ENCODE measurements around the gene BAD. TPM values are rescaled to one million over a fixed set of nuclear protein-coding genes. Genes with fewer than 3 reads are reported as not detected.

BAD gene
- total and polyA plus RNA-seq, 10 of the 15 experiments (the other 5 are each of a cell fraction or from before 2014, with no cell fraction given): 1.5 to 67.2 (median 39.6) TPM

DNA sequence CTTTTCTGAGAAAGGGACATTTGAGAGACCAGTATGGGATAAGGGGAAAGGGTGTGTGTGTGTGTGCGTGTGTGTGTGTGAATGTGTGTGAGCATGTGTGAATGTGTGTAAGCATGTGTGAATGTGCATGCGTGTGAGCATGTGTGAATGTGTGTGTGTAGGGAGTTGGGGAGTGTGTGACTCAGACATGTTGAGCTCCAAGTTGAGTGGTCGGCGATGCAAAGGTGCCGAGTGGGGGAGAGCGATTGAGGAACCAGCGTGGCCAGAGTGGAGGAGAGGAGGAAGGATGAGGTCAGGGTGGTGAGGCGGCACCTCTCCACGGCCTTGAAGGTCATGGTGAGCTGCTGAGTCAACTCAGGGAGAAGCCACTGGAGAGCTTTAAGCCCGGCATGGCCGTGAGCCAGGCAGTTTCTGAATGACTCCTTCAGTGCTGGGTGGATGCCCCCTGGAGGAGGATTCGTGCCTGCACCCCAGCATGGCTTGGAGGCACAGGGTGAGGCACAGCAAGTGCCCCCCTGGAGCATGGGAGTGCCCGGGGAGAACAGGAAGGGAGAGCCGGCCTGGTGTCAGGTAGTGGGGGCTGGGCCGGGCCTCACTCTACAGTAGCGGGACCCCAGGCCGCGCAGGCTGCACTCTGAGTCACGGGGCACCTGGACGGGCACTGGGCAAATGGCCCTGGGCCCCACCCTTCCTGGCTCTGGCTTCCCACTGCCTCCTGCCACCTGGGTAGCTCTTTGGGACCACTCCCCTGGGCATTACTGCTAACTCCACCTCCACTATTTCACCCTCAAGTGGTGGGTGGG, 47.3 kb upstream of the BAD start:
- no peaks in the 10 kb centered on the region; the same call in 2 of the 3 replicates for H3K9me3 ChIP-seq (replicated peaks; ENCODE audit: control insufficient read depth, insufficient read depth, low read length)
- no peaks in the 10 kb centered on the region for H3K27me3 ChIP-seq (replicated peaks in 1 of 2; ENCODE audit: control insufficient read depth in 2 of 2, insufficient read depth in 2 of 2, low read length in 1 of 2)
- in situ Hi-C loops (cut with MboI): no loop called here
- DNase-seq (ENCODE audit: low read depth, low spot score): peak; percentile 80
- ChIA-PET POLR2A (interaction anchor here (0.9 to 2.7 kb wide), 10 partner anchors 8 to 125 kb away, joined by 3 to 27 read pairs (median 4); partner anchors contain the start of genes CCDC88B, ESRRA, FERMT3 and FKBP2), RAD21 (ENCODE audit: unreplicated experiment) (interaction anchor here (0.5 to 4.2 kb wide), 16 partner anchors 8 to 514 kb away, joined by 3 to 86 read pairs (median 4); partner anchors contain the start of genes CCDC88B, ESRRA, FERMT3 and PRDX5), SMC1A (ENCODE audit: uncharacterized antibody, unreplicated experiment) (interaction anchor here (0.6 to 6.4 kb wide), 16 partner anchors 9 to 1773 kb away, joined by 3 to 71 read pairs (median 4); partner anchors contain the start of genes CATSPERZ, CCDC88B, ESRRA and FERMT3), CTCF (interaction anchor here (0.6 to 14.7 kb wide), 24 partner anchors 9 to 343 kb away, joined by 3 to 228 read pairs (median 5); partner anchors contain the start of genes CCDC88B, ESRRA, FERMT3 and PRDX5)
- BruUV-seq (replicated peaks): no TSS peak
- peak overlapping the region; percentile 52 for H3K27ac ChIP-seq (ENCODE audit: control insufficient read depth, insufficient read depth)
- peak overlapping the region; percentile 19 for H3K4me2 ChIP-seq (ENCODE audit: control insufficient read depth, insufficient read depth)
- H3K4me3 ChIP-seq: no peak overlapping the region
- H4K20me1 ChIP-seq (ENCODE audit: control insufficient read depth, insufficient read depth): no peaks in the 10 kb centered on the region
- no peaks in the 10 kb centered on the region for H3K36me3 ChIP-seq (ENCODE audit: control insufficient read depth in 2 of 2, insufficient read depth in 2 of 2, low read length in 1 of 2)
- H3K79me2 ChIP-seq (ENCODE audit: control insufficient read depth, insufficient read depth, low read length): no peaks in the 10 kb centered on the region
- H3K4me1 ChIP-seq (ENCODE audit: control insufficient read depth, insufficient read depth, low read length): peaks cover 21% of the 10 kb centered on the region
- peak overlapping the region; percentile 26 for H3K9ac ChIP-seq (ENCODE audit: control insufficient read depth, insufficient read depth, low read length)
- peak; percentile 93 for FAIRE-seq
- intact Hi-C loops (cut with micrococcal nuclease; ENCODE audit: unreplicated experiment): loop anchor here (1.0 kb wide), 2 partner anchors 13 to 25 kb away; partner anchors contain the start of gene PRDX5
- peak overlapping the region; percentile 74 for H2AFZ ChIP-seq (ENCODE audit: control insufficient read depth, low read depth, low read length)
- peak; percentile 80 for ATAC-seq
- 2% methylated on average over 20 of the region's 20 CpGs for WGBS (ENCODE audit: insufficient coverage, insufficient replicate concordance, low lambda C conversion rate, missing lambda C conversion rate)
- TF ChIP-seq TCF12 (IDR thresholded peaks at IDR 0.05; ENCODE audit: low read depth, low read length): peak; percentile 26; the same call in 1 of the 2 replicates
- TF ChIP-seq, protein P1, sequence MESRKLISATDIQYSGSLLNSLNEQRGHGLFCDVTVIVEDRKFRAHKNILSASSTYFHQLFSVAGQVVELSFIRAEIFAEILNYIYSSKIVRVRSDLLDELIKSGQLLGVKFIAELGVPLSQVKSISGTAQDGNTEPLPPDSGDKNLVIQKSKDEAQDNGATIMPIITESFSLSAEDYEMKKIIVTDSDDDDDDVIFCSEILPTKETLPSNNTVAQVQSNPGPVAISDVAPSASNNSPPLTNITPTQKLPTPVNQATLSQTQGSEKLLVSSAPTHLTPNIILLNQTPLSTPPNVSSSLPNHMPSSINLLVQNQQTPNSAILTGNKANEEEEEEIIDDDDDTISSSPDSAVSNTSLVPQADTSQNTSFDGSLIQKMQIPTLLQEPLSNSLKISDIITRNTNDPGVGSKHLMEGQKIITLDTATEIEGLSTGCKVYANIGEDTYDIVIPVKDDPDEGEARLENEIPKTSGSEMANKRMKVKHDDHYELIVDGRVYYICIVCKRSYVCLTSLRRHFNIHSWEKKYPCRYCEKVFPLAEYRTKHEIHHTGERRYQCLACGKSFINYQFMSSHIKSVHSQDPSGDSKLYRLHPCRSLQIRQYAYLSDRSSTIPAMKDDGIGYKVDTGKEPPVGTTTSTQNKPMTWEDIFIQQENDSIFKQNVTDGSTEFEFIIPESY (IDR thresholded peaks at IDR 0.05): no peak
- peak; percentile 53 for TF ChIP-seq RAD21 (IDR thresholded peaks at IDR 0.05; ENCODE audit: insufficient read depth, low read depth, low read length)
- peak; percentile 72 for TF ChIP-seq MXI1 (IDR thresholded peaks at IDR 0.05; ENCODE audit: low read depth, low read length)
- TF ChIP-seq POLR2A (IDR thresholded peaks at IDR 0.05; ENCODE audit: low read depth, low read length): peak; percentile 53; the same call in 1 of the 2 replicates
- peak; percentile 70; the same call in 1 of the 2 replicates for TF ChIP-seq MTA2 (IDR thresholded peaks at IDR 0.05; ENCODE audit: low read depth)
- peak; percentile 82 to 85 for TF ChIP-seq IKZF2 (IDR thresholded peaks at IDR 0.05)
- TF ChIP-seq EED (IDR thresholded peaks at IDR 0.05; ENCODE audit: low read depth): peak; percentile 87
- peak; percentile 74 for TF ChIP-seq YY1 (IDR thresholded peaks at IDR 0.05; ENCODE audit: low read depth, low read length)
- 0 out of 2 replicates have a peak, but pooled peaks have one; percentile 37 for TF ChIP-seq ZSCAN29 (IDR thresholded peaks at IDR 0.05)
- no peak for TF ChIP-seq NFXL1 (IDR thresholded peaks at IDR 0.05; ENCODE audit: borderline replicate concordance)
- peak; percentile 65 for TF ChIP-seq FOXM1 (IDR thresholded peaks at IDR 0.05; ENCODE audit: low read depth, low read length)
- TF ChIP-seq ZBED1 (IDR thresholded peaks at IDR 0.05; ENCODE audit: borderline replicate concordance): peak; percentile 34; the same call in 1 of the 2 replicates
- 0 out of 2 replicates have a peak, but pooled peaks have one; percentile 13 for TF ChIP-seq STAT1 (conservative IDR thresholded peaks at IDR 0.05)
- TF ChIP-seq USF1 (IDR thresholded peaks at IDR 0.05; ENCODE audit: borderline replicate concordance, extremely low read length, insufficient read depth, low read depth, low read length): no peak
- TF ChIP-seq, protein P2, sequence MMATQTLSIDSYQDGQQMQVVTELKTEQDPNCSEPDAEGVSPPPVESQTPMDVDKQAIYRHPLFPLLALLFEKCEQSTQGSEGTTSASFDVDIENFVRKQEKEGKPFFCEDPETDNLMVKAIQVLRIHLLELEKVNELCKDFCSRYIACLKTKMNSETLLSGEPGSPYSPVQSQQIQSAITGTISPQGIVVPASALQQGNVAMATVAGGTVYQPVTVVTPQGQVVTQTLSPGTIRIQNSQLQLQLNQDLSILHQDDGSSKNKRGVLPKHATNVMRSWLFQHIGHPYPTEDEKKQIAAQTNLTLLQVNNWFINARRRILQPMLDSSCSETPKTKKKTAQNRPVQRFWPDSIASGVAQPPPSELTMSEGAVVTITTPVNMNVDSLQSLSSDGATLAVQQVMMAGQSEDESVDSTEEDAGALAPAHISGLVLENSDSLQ (IDR thresholded peaks at IDR 0.05): peak; percentile 43; the same call in 1 of the 2 replicates
